Thoracic aorta (tissue), 2 donors: ENCODE data around the gene VWA8. TPM values are rescaled to one million over a fixed set of nuclear protein-coding genes. Genes with fewer than 3 reads are reported as not detected.

Experiments used
- ATAC-seq: fragments of 150-250 bp; one replicate; pipeline ENCODE4 v1.8.0; 2017; ENCODE audit warnings: low read depth; ENCODE audit not compliant: insufficient number of reproducible peaks, low FRiP score
- DNase-seq: peaks from one replicate; pipeline ENCODE4 v3.0.0-alpha.2; 2020; ENCODE audit warnings: low spot score
- H3K27ac ChIP-seq, 2 donors: fragments of 200-600 bp; sonication (generic); 1 replicate in 1 of 2; 2 replicates in 1 of 2; pipeline ENCODE4 v1.5.1; 2016; ENCODE audit warnings: mild to moderate bottlenecking in 2 of 2, moderate library complexity in 2 of 2
- H3K27me3 ChIP-seq: fragments of 200-600 bp; sonication (generic); replicated peaks from 2 replicates; pipeline ENCODE4 v1.6.0; 2016; ENCODE audit warnings: mild to moderate bottlenecking; ENCODE audit not compliant: insufficient read depth
- H3K36me3 ChIP-seq: fragments of 200-600 bp; sonication (generic); one replicate; pipeline ENCODE4 v1.5.1; 2016
- H3K4me1 ChIP-seq, 2 donors: fragments of 200-600 bp; sonication (generic); 1 replicate in 1 of 2; 2 replicates in 1 of 2; pipeline versions ENCODE4 v1.5.1 to v1.6.0; 2016; ENCODE audit warnings: low read depth in 2 of 2, mild to moderate bottlenecking in 1 of 2; ENCODE audit not compliant: control insufficient read depth in 1 of 2
- H3K4me3 ChIP-seq: fragments of 200-600 bp; sonication (generic); 2 replicates; pipeline ENCODE4 v1.5.1; 2016; ENCODE audit warnings: mild to moderate bottlenecking
- H3K9me3 ChIP-seq: fragments of 200-600 bp; sonication (generic); 2 replicates; pipeline ENCODE4 v1.5.1; 2016
- CTCF ChIP-seq: fragments of 200-600 bp; sonication (generic); IDR thresholded peaks from one replicate; pipeline ENCODE4 v1.5.1; 2019; ENCODE audit warnings: antibody characterized with exemption
- total RNA-seq, 2 donors: library from RNA; depleted of rRNA; stranded (reverse); fragments of >200 nt; gene quantifications; one replicate each; pipeline versions ENCODE4 v1.1.0 to v1.2.3, GENCODE V29; 2016

Gene VWA8
- total RNA-seq, 2 donors from 2014 or later = 19.8 to 25.3 TPM

GRCh38 chr13:41939398-41939797 is 21.5 kb downstream of the VWA8 start:
- DNase-seq = no peak
- H3K36me3 ChIP-seq = no peaks in the 10 kb centered on the region
- ATAC-seq = no peak
- no peak for TF ChIP-seq CTCF
- no peaks in the 10 kb centered on the region for H3K9me3 ChIP-seq
- no peaks in the 10 kb centered on the region for H3K4me1 ChIP-seq
- no peaks in the 10 kb centered on the region for H3K27me3 ChIP-seq
- H3K27ac ChIP-seq = no peak overlapping the region
- no peak overlapping the region for H3K4me3 ChIP-seq

GRCh38 chr13:41938918-41939317 is 22.0 kb downstream of the VWA8 start:
- DNase-seq = no peak
- no peak for TF ChIP-seq CTCF
- H3K36me3 ChIP-seq = no peaks in the 10 kb centered on the region
- H3K27me3 ChIP-seq = no peaks in the 10 kb centered on the region
- no peaks in the 10 kb centered on the region for H3K9me3 ChIP-seq
- no peak overlapping the region for H3K27ac ChIP-seq
- no peak overlapping the region for H3K4me3 ChIP-seq
- ATAC-seq = no peak
- no peaks in the 10 kb centered on the region for H3K4me1 ChIP-seq

DNA sequence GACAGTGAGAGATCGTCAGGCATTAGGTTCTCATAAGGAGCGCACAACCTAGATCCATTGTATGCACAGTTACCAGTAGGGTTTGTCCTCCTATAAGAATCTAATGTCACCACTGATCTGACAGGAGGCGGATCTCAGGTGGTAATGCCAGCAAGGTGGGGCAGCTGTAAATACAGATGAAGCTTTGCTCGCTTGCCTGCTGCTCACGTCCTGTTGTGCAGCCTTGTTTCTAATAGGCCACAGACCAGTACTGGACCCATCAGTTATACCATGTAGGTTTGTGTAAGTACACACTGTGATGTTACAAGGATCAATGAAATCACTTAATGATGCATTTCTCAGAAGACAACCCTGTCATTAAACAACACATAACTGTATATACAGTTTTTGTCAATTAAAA is 23.5 kb downstream of the VWA8 start:
- no peak overlapping the region for H3K4me3 ChIP-seq
- H3K4me1 ChIP-seq = no peaks in the 10 kb centered on the region
- H3K36me3 ChIP-seq = no peaks in the 10 kb centered on the region
- no peak for ATAC-seq
- no peak overlapping the region for H3K27ac ChIP-seq
- no peaks in the 10 kb centered on the region for H3K27me3 ChIP-seq
- no peak for DNase-seq
- no peak for TF ChIP-seq CTCF
- H3K9me3 ChIP-seq = no peaks in the 10 kb centered on the region

GRCh38 chr13:41935501-41935900 is 25.4 kb downstream of the VWA8 start:
- DNase-seq (no peak), ATAC-seq (no peak)
- H3K9me3 ChIP-seq = no peaks in the 10 kb centered on the region
- no peak overlapping the region for H3K4me3 ChIP-seq
- no peak for TF ChIP-seq CTCF
- H3K4me1 ChIP-seq = no peaks in the 10 kb centered on the region
- no peaks in the 10 kb centered on the region for H3K36me3 ChIP-seq
- no peak overlapping the region for H3K27ac ChIP-seq
- no peaks in the 10 kb centered on the region for H3K27me3 ChIP-seq

DNA sequence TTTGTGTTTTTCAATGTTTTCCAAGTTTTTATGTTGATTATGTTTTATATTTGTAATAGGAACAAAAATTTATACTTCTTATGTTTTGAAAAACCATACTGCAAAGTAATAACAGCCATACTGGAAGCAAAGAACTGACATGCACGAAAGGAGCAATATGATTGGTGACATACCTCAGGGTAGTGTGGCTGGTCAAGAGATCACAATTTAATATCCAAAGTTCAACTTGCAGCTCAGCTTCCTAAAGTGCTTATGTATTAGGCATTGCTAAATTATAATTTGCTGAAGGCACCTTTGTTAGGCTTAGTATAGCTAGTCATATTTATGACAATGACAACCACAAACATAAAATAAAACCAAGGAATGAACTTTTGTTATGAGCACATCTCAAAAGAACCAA is 25.9 kb downstream of the VWA8 start:
- H3K36me3 ChIP-seq = no peaks in the 10 kb centered on the region
- no peaks in the 10 kb centered on the region for H3K4me1 ChIP-seq
- no peak overlapping the region for H3K27ac ChIP-seq
- ATAC-seq (no peak), DNase-seq (no peak)
- no peak overlapping the region for H3K4me3 ChIP-seq
- no peaks in the 10 kb centered on the region for H3K27me3 ChIP-seq
- no peak for TF ChIP-seq CTCF
- H3K9me3 ChIP-seq = no peaks in the 10 kb centered on the region
